H9 (cell line): ENCODE results near the gene CYGB. TPM values are rescaled to one million over a fixed set of nuclear protein-coding genes. Genes with fewer than 3 reads are reported as not detected.
A peak's percentile ranks its signal among the peaks of the same experiment; 100 is the strongest.

Experiments used
- DNase-seq: peaks from one replicate; pipeline ENCODE4 v3.0.0-alpha.2; 2017
- H2AFZ ChIP-seq: one replicate; pipeline ENCODE4 v1.6.1; 2013; ENCODE audit warnings: mild to moderate bottlenecking, low read length, control low read depth, moderate library complexity
- H2AK5ac ChIP-seq: 2 replicates; pipeline ENCODE4 v1.6.1; 2013; ENCODE audit warnings: low read length, control low read depth, mixed read lengths; ENCODE audit not compliant: insufficient read length
- H2BK120ac ChIP-seq: one replicate; pipeline ENCODE4 v1.6.1; 2013; ENCODE audit warnings: low read depth, mild to moderate bottlenecking, low read length, control low read depth, inconsistent platforms; ENCODE audit not compliant: poor library complexity, severe bottlenecking
- H2BK12ac ChIP-seq: 2 replicates; pipeline ENCODE4 v1.6.1; 2013; ENCODE audit warnings: low read length, control low read depth, mixed read lengths, low read depth; ENCODE audit not compliant: insufficient read length
- H2BK15ac ChIP-seq: 2 replicates; pipeline ENCODE4 v1.6.1; 2013; ENCODE audit warnings: low read depth, low read length, control low read depth
- H2BK20ac ChIP-seq: one replicate; pipeline ENCODE4 v1.6.1; 2013; ENCODE audit warnings: low read depth, mild to moderate bottlenecking, low read length, control low read depth, inconsistent platforms; ENCODE audit not compliant: poor library complexity, severe bottlenecking
- H2BK5ac ChIP-seq: 2 replicates; pipeline ENCODE4 v1.6.1; 2013; ENCODE audit warnings: low read length, control low read depth, mixed read lengths; ENCODE audit not compliant: insufficient read length
- H3K14ac ChIP-seq: 2 replicates; pipeline ENCODE4 v1.6.1; 2013; ENCODE audit warnings: low read length, control low read depth; ENCODE audit not compliant: insufficient read depth
- H3K18ac ChIP-seq: 2 replicates; pipeline ENCODE4 v1.6.1; 2013; ENCODE audit warnings: low read depth, mild to moderate bottlenecking, mixed read lengths, low read length, control low read depth; ENCODE audit not compliant: insufficient read length
- H3K23ac ChIP-seq: 2 replicates; pipeline ENCODE4 v1.6.1; 2013; ENCODE audit warnings: low read length, control low read depth, mixed read lengths, low read depth; ENCODE audit not compliant: insufficient read length
- H3K23me2 ChIP-seq: 2 replicates; pipeline ENCODE4 v1.6.1; 2013; ENCODE audit warnings: low read depth, mild to moderate bottlenecking, mixed read lengths, low read length, control low read depth; ENCODE audit not compliant: insufficient read length, poor library complexity, severe bottlenecking
- H3K27ac ChIP-seq: 2 replicates; pipeline ENCODE4 v1.5.1; 2013; ENCODE audit warnings: low read length, control low read depth, mixed read lengths, low read depth; ENCODE audit not compliant: insufficient read length
- H3K27me3 ChIP-seq: 2 replicates; pipeline ENCODE4 v1.6.1; 2013; ENCODE audit warnings: low read length, control low read depth, inconsistent platforms; ENCODE audit not compliant: insufficient read depth
- H3K4ac ChIP-seq: 2 replicates; pipeline ENCODE4 v1.6.1; 2013; ENCODE audit warnings: low read depth, mild to moderate bottlenecking, control low read depth, inconsistent platforms, low read length, moderate library complexity
- H3K4me1 ChIP-seq: 2 replicates; pipeline ENCODE4 v1.6.1; 2013; ENCODE audit warnings: low read length, control low read depth, inconsistent platforms; ENCODE audit not compliant: insufficient read depth
- H3K4me2 ChIP-seq: 2 replicates; pipeline ENCODE4 v1.6.1; 2013; ENCODE audit warnings: low read length, control low read depth, mixed read lengths; ENCODE audit not compliant: insufficient read length, insufficient read depth
- H3K56ac ChIP-seq: 2 replicates; pipeline ENCODE4 v1.6.1; 2013; ENCODE audit warnings: low read depth, mild to moderate bottlenecking, mixed read lengths, low read length, control low read depth; ENCODE audit not compliant: insufficient read length
- H3K79me1 ChIP-seq: 2 replicates; pipeline ENCODE4 v1.6.1; 2013; ENCODE audit warnings: low read depth, mild to moderate bottlenecking, moderate library complexity, low read length, control low read depth, inconsistent platforms; ENCODE audit not compliant: insufficient read depth, poor library complexity, severe bottlenecking
- H3K79me2 ChIP-seq: 2 replicates; pipeline ENCODE4 v1.6.1; 2013; ENCODE audit warnings: low read length, control low read depth, inconsistent platforms; ENCODE audit not compliant: insufficient read depth
- H3K9ac ChIP-seq: 2 replicates; pipeline ENCODE4 v1.6.1; 2013; ENCODE audit warnings: low read length, control low read depth, mixed read lengths; ENCODE audit not compliant: insufficient read length; ENCODE audit errors: extremely low read depth
- H3K9me3 ChIP-seq: one replicate; pipeline ENCODE4 v1.6.1; 2013; ENCODE audit warnings: low read depth, low read length, inconsistent platforms; ENCODE audit not compliant: control insufficient read depth
- H3T11ph ChIP-seq: one replicate; pipeline ENCODE4 v1.6.1; 2013; ENCODE audit warnings: mild to moderate bottlenecking, low read length, control low read depth, inconsistent platforms
- H4K20me1 ChIP-seq: one replicate; pipeline ENCODE4 v1.6.1; 2013; ENCODE audit not compliant: control insufficient read depth, insufficient read length, insufficient read depth
- H4K5ac ChIP-seq: 2 replicates; pipeline ENCODE4 v1.6.1; 2013; ENCODE audit warnings: low read depth, mild to moderate bottlenecking, mixed read lengths, low read length, control low read depth; ENCODE audit not compliant: insufficient read length
- H4K8ac ChIP-seq: replicated peaks from 2 replicates; pipeline ENCODE4 v1.6.1; 2013; ENCODE audit warnings: low read length, control low read depth, mixed read lengths, low read depth; ENCODE audit not compliant: insufficient read length
- H4K91ac ChIP-seq: 2 replicates; pipeline ENCODE4 v1.6.1; 2013; ENCODE audit warnings: low read depth, mild to moderate bottlenecking, moderate library complexity, mixed read lengths, low read length, control low read depth; ENCODE audit not compliant: insufficient read length
- H3K27ac Mint-ChIP-seq, 3 experiments: 2 replicates in 2 of 3; 3 replicates in 1 of 3; pipeline ENCODE4 v1.8.0; 2020 to 2021; ENCODE audit warnings: mixed read lengths in 3 of 3, mild to moderate bottlenecking in 1 of 3, moderate library complexity in 1 of 3
- H3K27me3 Mint-ChIP-seq: 2 replicates; pipeline ENCODE4 v1.8.0; 2021; ENCODE audit warnings: low read depth, mild to moderate bottlenecking, moderate library complexity, mixed read lengths
- H3K36me3 Mint-ChIP-seq, 3 experiments: 2 replicates in 2 of 3; 3 replicates in 1 of 3; pipeline ENCODE4 v1.8.0; 2020 to 2021; ENCODE audit warnings: low read depth in 3 of 3, mixed read lengths in 3 of 3; ENCODE audit not compliant: insufficient read depth in 1 of 3
- H3K4me1 Mint-ChIP-seq, 2 experiments: 2 replicates each; pipeline ENCODE4 v1.8.0; 2020; ENCODE audit warnings: mixed read lengths in 2 of 2
- H3K4me3 Mint-ChIP-seq, 2 experiments: 2 replicates in 1 of 2; 3 replicates in 1 of 2; pipeline ENCODE4 v1.8.0; 2020 to 2021; ENCODE audit warnings: mild to moderate bottlenecking in 2 of 2, mixed read lengths in 2 of 2, moderate library complexity in 1 of 2
- H3K9me3 Mint-ChIP-seq, 2 experiments: 2 replicates in 1 of 2; 3 replicates in 1 of 2; pipeline ENCODE4 v1.8.0; 2020; ENCODE audit warnings: mild to moderate bottlenecking in 2 of 2, mixed read lengths in 2 of 2, moderate library complexity in 1 of 2
- CTCF ChIP-seq: fragments of 200-600 bp; sonication (generic); conservative IDR thresholded peaks from 3 replicates; pipeline ENCODE4 v1.8.0; 2021; ENCODE audit warnings: antibody characterized with exemption, mild to moderate bottlenecking
- WGBS: extraction: QIAGEN DNeasy Blood & Tissue Kit; methylation state at CpG from one replicate; pipeline ENCODE4 v1.1.7; 2013; ENCODE audit warnings: missing lambda C conversion rate, low lambda C conversion rate, mixed read lengths; ENCODE audit not compliant: insufficient read length; ENCODE audit errors: extremely low coverage; 5-methylcytosine and 5-hydroxymethylcytosine counted together
- total RNA-seq: library from RNA; stranded (reverse); gene quantifications from 2 replicates; pipeline ENCODE4 v1.2.1, GENCODE V29; 2021

CYGB gene
- total RNA-seq, 1 experiment from 2014 or later = 2.4 TPM

GRCh38 chr17:76566988-76567431 lies 29.5 kb upstream of the CYGB start:
- H3K23ac ChIP-seq = no peak overlapping the region
- H3K4ac ChIP-seq = no peak overlapping the region
- no peaks in the 10 kb centered on the region for H3K9me3 Mint-ChIP-seq
- no peak overlapping the region for H2BK5ac ChIP-seq
- H3K14ac ChIP-seq = no peak overlapping the region
- H2BK20ac ChIP-seq = no peak overlapping the region
- no peaks in the 10 kb centered on the region for H3K27me3 ChIP-seq
- peak overlapping the region in 2 of 3 experiments; percentile 87; a peak in 5 of 7 replicates for H3K27ac Mint-ChIP-seq
- no peak overlapping the region for H2AFZ ChIP-seq
- WGBS = no CpG with 5 or more reads among the region's 5 CpGs
- H2AK5ac ChIP-seq = no peak overlapping the region
- H3K23me2 ChIP-seq = no peaks in the 10 kb centered on the region
- H2BK120ac ChIP-seq = no peak overlapping the region
- H3K79me2 ChIP-seq = peaks cover under 1% of the 10 kb centered on the region; the same call in 1 of the 2 replicates
- H3K4me3 Mint-ChIP-seq = no peak overlapping the region
- H3K27ac ChIP-seq = no peak overlapping the region
- TF ChIP-seq CTCF = no peak
- H4K20me1 ChIP-seq = no peaks in the 10 kb centered on the region
- no peak overlapping the region for H2BK12ac ChIP-seq
- no peak overlapping the region for H4K8ac ChIP-seq
- no peak overlapping the region for H3T11ph ChIP-seq
- no peak overlapping the region for H3K4me2 ChIP-seq
- no peaks in the 10 kb centered on the region for H3K27me3 Mint-ChIP-seq
- no peak overlapping the region for H3K18ac ChIP-seq
- H3K4me1 ChIP-seq = no peaks in the 10 kb centered on the region; the same call in 1 of the 2 replicates
- H4K91ac ChIP-seq = no peak overlapping the region
- H3K56ac ChIP-seq = no peak overlapping the region
- no peak overlapping the region for H2BK15ac ChIP-seq
- H3K4me1 Mint-ChIP-seq = peaks cover 38 to 43% of the 10 kb centered on the region in 2 experiments
- no peak overlapping the region for H4K5ac ChIP-seq
- H3K79me1 ChIP-seq = no peaks in the 10 kb centered on the region
- peak; percentile 47 for DNase-seq
- peaks cover 18 to 48% (median 29%) of the 10 kb centered on the region in 3 experiments; a peak in 6 of 7 replicates for H3K36me3 Mint-ChIP-seq
- no peaks in the 10 kb centered on the region for H3K9me3 ChIP-seq
- no peak overlapping the region for H3K9ac ChIP-seq
